ENCODE results near the gene RTN3. TPM values are rescaled to one million over a fixed set of nuclear protein-coding genes. Genes with fewer than 3 reads are reported as not detected.

The RTN3 gene
- total RNA-seq, 1 donor: 108 TPM

DNA sequence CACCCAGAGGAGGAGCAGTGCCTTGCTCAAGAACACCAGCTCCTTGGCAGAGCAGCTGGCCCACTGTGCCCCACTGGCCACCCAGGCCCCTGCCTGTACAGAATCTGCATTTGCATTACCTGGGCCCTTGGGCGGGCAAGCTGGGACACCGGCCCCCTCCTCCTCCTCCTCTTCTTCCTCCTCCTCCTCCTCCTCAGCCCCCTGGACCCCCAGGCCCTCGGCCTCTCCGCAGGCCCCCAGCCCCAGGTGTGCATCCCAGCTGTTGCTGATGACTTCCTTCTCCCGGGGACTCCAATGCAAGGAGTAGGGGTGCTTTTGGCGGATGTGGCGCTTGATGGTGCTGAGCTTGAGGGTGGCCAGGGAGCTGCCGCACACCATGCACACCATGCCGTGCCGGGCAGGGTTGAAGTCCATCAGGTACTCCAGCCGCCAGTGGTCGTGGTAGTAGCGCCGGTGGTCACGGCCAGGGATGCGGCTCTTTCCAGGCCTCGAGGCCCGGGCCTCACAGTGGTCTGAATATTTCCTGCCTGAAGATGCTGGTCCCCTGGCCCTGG is 84.5 kb downstream of the RTN3 start:
- TF ChIP-seq CTCF (IDR thresholded peaks at IDR 0.05; ENCODE audit: extremely low read depth, low read depth, low read length): no peak

DNA sequence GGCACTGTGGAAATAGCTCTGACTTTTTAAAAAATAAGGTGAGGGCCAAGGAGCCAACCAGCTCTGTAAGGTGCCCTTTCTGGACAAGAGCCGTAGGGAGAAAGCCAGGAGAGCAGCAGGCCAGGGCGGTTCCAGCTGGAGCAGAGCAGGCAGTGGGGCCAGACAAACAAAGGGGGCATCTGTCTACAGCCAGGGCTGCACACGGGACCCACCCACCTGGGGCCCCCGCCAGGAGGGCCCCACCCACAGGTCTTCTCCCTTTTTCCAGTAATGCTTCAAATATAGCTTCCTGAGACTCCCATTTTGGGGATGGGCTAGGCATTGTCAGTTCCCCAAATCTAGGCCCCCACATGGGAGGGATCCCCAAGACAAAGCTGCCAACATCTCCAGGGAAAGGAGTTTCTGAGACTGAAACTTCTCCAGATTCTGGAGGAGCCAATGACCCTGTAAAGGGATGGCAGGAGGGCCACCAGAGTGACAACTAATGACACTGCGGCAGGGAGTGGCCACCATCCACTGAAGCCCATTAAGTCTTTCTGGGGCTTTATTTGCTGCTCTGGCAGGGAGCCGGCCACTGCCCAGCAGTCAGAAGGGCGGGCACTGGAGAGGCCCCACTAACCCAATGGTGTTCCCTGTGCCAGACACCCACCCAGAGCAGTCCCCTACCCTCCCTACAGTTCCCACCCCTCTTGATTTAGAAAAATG is 85.4 kb downstream of the RTN3 start:
- no peaks in the 10 kb centered on the region for H3K36me3 ChIP-seq (ENCODE audit: insufficient read depth, low read length)
- no peak overlapping the region for H3K27ac ChIP-seq (ENCODE audit: low read depth, low read length)
- DNase-seq (ENCODE audit: insufficient read length, low spot score, missing footprints): peak; percentile 86
- H3K4me1 ChIP-seq (ENCODE audit: insufficient read depth, low read length): peaks cover 4% of the 10 kb centered on the region
- no peaks in the 10 kb centered on the region for H3K9me3 ChIP-seq (ENCODE audit: low read depth, low read length)
- H2AFZ ChIP-seq (ENCODE audit: low read length): no peak overlapping the region
- H3K4me2 ChIP-seq (ENCODE audit: insufficient read depth, low read length): peak overlapping the region; percentile 84
- peak overlapping the region; percentile 80 for H3K4me3 ChIP-seq (ENCODE audit: insufficient read depth, low read length)
- H4K20me1 ChIP-seq (ENCODE audit: insufficient read depth, low read length): peaks cover 12% of the 10 kb centered on the region
- no peak for TF ChIP-seq CTCF (IDR thresholded peaks at IDR 0.05; ENCODE audit: extremely low read depth, low read depth, low read length)
- H3K27me3 ChIP-seq (ENCODE audit: insufficient read depth, low read length): no peaks in the 10 kb centered on the region
- H3K79me2 ChIP-seq (ENCODE audit: insufficient read depth, low read length): peaks cover 16% of the 10 kb centered on the region

More for the DNA sequence above, 84.5 kb downstream of the RTN3 start:
- Histone ChIP-seq H3K27me3 (ENCODE audit: insufficient read depth, low read length) (no peaks in the 10 kb centered on the region), H3K4me2 (ENCODE audit: insufficient read depth, low read length) (no peak overlapping the region), H3K79me2 (ENCODE audit: insufficient read depth, low read length) (peaks cover 16% of the 10 kb centered on the region), H3K4me1 (ENCODE audit: insufficient read depth, low read length) (peaks cover 4% of the 10 kb centered on the region), H4K20me1 (ENCODE audit: insufficient read depth, low read length) (peaks cover 12% of the 10 kb centered on the region), H3K36me3 (ENCODE audit: insufficient read depth, low read length) (peaks cover 5% of the 10 kb centered on the region), H3K27ac (ENCODE audit: low read depth, low read length) (no peak overlapping the region), H3K9me3 (ENCODE audit: low read depth, low read length) (no peaks in the 10 kb centered on the region), H3K4me3 (ENCODE audit: insufficient read depth, low read length) (no peak overlapping the region), H2AFZ (ENCODE audit: low read length) (no peak overlapping the region)
- peak; percentile 76 for DNase-seq (ENCODE audit: insufficient read length, low spot score, missing footprints)

- no peak for TF ChIP-seq CTCF (IDR thresholded peaks at IDR 0.05; ENCODE audit: extremely low read depth, low read depth, low read length)
- H2AFZ ChIP-seq (ENCODE audit: low read length): peak overlapping the region; percentile 85
- no peaks in the 10 kb centered on the region for H3K9me3 ChIP-seq (ENCODE audit: low read depth, low read length)
- no peaks in the 10 kb centered on the region for H3K36me3 ChIP-seq (ENCODE audit: insufficient read depth, low read length)
- peak overlapping the region; percentile 84 for H3K4me2 ChIP-seq (ENCODE audit: insufficient read depth, low read length)
- DNase-seq (ENCODE audit: insufficient read length, low spot score, missing footprints): no peak
- H3K4me1 ChIP-seq (ENCODE audit: insufficient read depth, low read length): peaks cover 4% of the 10 kb centered on the region
- no peaks in the 10 kb centered on the region for H3K27me3 ChIP-seq (ENCODE audit: insufficient read depth, low read length)
- peak overlapping the region; percentile 80 for H3K4me3 ChIP-seq (ENCODE audit: insufficient read depth, low read length)
- H4K20me1 ChIP-seq (ENCODE audit: insufficient read depth, low read length): peaks cover 12% of the 10 kb centered on the region
- H3K27ac ChIP-seq (ENCODE audit: low read depth, low read length): peak overlapping the region; percentile 13
- peaks cover 16% of the 10 kb centered on the region for H3K79me2 ChIP-seq (ENCODE audit: insufficient read depth, low read length)
These were observed 85.9 kb downstream of the RTN3 start for GRCh38 chr11:63767267-63767564.

GRCh38 chr11:63767565-63768236 is 86.4 kb downstream of the RTN3 start:
- Histone ChIP-seq H3K27me3 (ENCODE audit: insufficient read depth, low read length) (no peaks in the 10 kb centered on the region), H3K27ac (ENCODE audit: low read depth, low read length) (peak overlapping the region; percentile 13), H3K79me2 (ENCODE audit: insufficient read depth, low read length) (peaks cover 16% of the 10 kb centered on the region), H2AFZ (ENCODE audit: low read length) (peak overlapping the region; percentile 85), H3K4me3 (ENCODE audit: insufficient read depth, low read length) (peak overlapping the region; percentile 80), H4K20me1 (ENCODE audit: insufficient read depth, low read length) (peaks cover 12% of the 10 kb centered on the region), H3K36me3 (ENCODE audit: insufficient read depth, low read length) (no peaks in the 10 kb centered on the region), H3K4me1 (ENCODE audit: insufficient read depth, low read length) (peaks cover 4% of the 10 kb centered on the region), H3K9me3 (ENCODE audit: low read depth, low read length) (no peaks in the 10 kb centered on the region), H3K4me2 (ENCODE audit: insufficient read depth, low read length) (peak overlapping the region; percentile 84)
- DNase-seq (ENCODE audit: insufficient read length, low spot score, missing footprints): peak; percentile 99
- no peak for TF ChIP-seq CTCF (IDR thresholded peaks at IDR 0.05; ENCODE audit: extremely low read depth, low read depth, low read length)

Data from osteoblast (primary cell).